ENCODE results near the gene PLEKHA4. TPM values are rescaled to one million over a fixed set of nuclear protein-coding genes. Genes with fewer than 3 reads are reported as not detected.

Gene PLEKHA4
- total and polyA plus RNA-seq, 9 of the 15 experiments (the other 6 are each of a cell fraction or from before 2014, with no cell fraction given): 0.07 to 30.8 (median 11.4) TPM

DNA sequence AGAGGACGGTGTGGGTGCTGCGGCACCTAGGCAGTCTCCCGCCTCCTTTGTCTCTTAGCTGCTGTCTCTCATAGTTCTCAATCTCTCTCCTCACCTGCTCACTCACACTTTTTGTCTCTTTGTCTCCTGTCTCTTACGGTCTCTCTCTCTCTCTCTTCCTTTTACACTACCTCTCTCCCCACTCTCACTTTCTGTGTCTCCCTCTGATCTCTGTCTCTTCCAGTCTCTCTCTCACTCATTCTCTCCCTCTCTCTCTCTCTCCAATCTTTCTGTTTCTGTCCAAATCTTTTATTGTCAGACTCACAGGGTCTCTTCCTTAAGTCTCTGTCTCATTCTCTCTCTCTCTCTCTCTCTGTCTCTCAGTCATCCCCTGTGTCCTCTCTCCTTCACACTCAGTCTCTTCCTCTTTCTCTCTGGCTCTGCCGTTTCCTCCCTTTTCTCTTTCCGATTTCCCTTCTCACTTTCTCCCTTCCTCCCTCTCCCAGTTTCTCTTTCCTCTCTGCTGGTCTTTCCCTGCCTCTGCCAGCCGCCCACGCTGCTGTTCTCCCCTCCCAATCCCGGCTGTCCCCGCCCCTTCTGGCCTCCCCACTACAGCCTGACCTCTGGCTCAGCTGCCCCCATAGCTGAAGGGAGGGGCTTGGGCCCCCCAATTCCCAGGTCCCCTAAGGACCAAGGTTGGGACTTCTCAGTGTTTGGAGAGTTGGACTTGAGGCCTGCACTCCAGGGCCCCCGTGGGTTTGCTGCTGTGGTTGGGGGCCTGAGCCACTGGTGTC, at the start of gene PLEKHA4 (continued):
- TF ChIP-seq BCL6 (CRISPR knock-in tag; IDR thresholded peaks at IDR 0.05): no peak
- no peak for TF ChIP-seq ZNF143 (CRISPR knock-in tag; IDR thresholded peaks at IDR 0.05)
- no peak for TF ChIP-seq KAT7 (CRISPR knock-in tag; IDR thresholded peaks at IDR 0.05; ENCODE audit: borderline replicate concordance)
- peak; percentile 66 for TF ChIP-seq ZFX (CRISPR knock-in tag; IDR thresholded peaks at IDR 0.05)
- TF ChIP-seq CEBPG (CRISPR knock-in tag; IDR thresholded peaks at IDR 0.05): no peak
- no peak for TF ChIP-seq CEBPG (tag; conservative IDR thresholded peaks at IDR 0.05 in 1 of 2, IDR thresholded peaks at IDR 0.05 in 1 of 2)
- peak; percentile 30 to 61; a peak in 1 of 4 replicates for TF ChIP-seq ARNT (IDR thresholded peaks at IDR 0.05)
- peak; percentile 68; the same call in 1 of the 2 replicates for TF ChIP-seq NFATC3 (IDR thresholded peaks at IDR 0.05)
- no peak for TF ChIP-seq RAD21 (CRISPR knock-in tag; conservative IDR thresholded peaks at IDR 0.05 in 1 of 2, IDR thresholded peaks at IDR 0.05 in 1 of 2)
- TF ChIP-seq HDAC2 (IDR thresholded peaks at IDR 0.05): no peak; the same call in none of the 2 replicates
- TF ChIP-seq TAF7 (tag; IDR thresholded peaks at IDR 0.05): no peak; the same call in 1 of the 2 replicates
- TF ChIP-seq ZNF445 (CRISPR knock-in tag; IDR thresholded peaks at IDR 0.05; ENCODE audit: low read depth): no peak
- no peak for TF ChIP-seq ZNF586 (CRISPR knock-in tag; conservative IDR thresholded peaks at IDR 0.05)
- TF ChIP-seq NFRKB (IDR thresholded peaks at IDR 0.05; ENCODE audit: low read depth): peak; percentile 79
- TF ChIP-seq BRD9 (IDR thresholded peaks at IDR 0.05; ENCODE audit: low read depth, partially characterized antibody): peak; percentile 90
- peak; percentile 36; the same call in 1 of the 2 replicates for TF ChIP-seq NR2C1 (IDR thresholded peaks at IDR 0.05)
- no peak for TF ChIP-seq NR2C1 (tag; IDR thresholded peaks at IDR 0.05)
- TF ChIP-seq MIER1 (IDR thresholded peaks at IDR 0.05; ENCODE audit: low read depth): peak; percentile 67; the same call in 1 of the 2 replicates
- TF ChIP-seq, protein P1, sequence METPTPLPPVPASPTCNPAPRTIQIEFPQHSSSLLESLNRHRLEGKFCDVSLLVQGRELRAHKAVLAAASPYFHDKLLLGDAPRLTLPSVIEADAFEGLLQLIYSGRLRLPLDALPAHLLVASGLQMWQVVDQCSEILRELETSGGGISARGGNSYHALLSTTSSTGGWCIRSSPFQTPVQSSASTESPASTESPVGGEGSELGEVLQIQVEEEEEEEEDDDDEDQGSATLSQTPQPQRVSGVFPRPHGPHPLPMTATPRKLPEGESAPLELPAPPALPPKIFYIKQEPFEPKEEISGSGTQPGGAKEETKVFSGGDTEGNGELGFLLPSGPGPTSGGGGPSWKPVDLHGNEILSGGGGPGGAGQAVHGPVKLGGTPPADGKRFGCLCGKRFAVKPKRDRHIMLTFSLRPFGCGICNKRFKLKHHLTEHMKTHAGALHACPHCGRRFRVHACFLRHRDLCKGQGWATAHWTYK (CRISPR knock-in tag; IDR thresholded peaks at IDR 0.05): no peak
- no peak for TF ChIP-seq ZNF12 (CRISPR knock-in tag; IDR thresholded peaks at IDR 0.05)
- peak; percentile 78; the same call in 1 of the 2 replicates for TF ChIP-seq SMARCA5 (IDR thresholded peaks at IDR 0.05)
- TF ChIP-seq PHF8 (IDR thresholded peaks at IDR 0.05; ENCODE audit: borderline replicate concordance, low read length): peak; percentile 23; the same call in 1 of the 2 replicates
- TF ChIP-seq ARID1B (IDR thresholded peaks at IDR 0.05): peak; percentile 68
- no peak for TF ChIP-seq ZC3H4 (CRISPR knock-in tag; IDR thresholded peaks at IDR 0.05; ENCODE audit: borderline replicate concordance)
- no peak for TF ChIP-seq STAG1 (CRISPR knock-in tag; IDR thresholded peaks at IDR 0.05; ENCODE audit: borderline replicate concordance)
- TF ChIP-seq CAMTA2 (CRISPR knock-in tag; conservative IDR thresholded peaks at IDR 0.05): no peak
- TF ChIP-seq, protein P2, sequence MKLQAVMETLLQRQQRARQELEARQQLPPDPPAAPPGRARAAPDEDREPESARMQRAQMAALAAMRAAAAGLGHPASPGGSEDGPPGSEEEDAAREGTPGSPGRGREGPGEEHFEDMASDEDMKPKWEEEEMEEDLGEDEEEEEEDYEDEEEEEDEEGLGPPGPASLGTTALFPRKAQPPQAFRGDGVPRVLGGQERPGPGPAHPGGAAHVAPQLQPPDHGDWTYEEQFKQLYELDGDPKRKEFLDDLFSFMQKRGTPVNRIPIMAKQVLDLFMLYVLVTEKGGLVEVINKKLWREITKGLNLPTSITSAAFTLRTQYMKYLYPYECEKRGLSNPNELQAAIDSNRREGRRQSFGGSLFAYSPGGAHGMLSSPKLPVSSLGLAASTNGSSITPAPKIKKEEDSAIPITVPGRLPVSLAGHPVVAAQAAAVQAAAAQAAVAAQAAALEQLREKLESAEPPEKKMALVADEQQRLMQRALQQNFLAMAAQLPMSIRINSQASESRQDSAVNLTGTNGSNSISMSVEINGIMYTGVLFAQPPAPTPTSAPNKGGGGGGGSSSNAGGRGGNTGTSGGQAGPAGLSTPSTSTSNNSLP (IDR thresholded peaks at IDR 0.05; ENCODE audit: borderline replicate concordance, low read depth, low read length): no peak
- no peak for TF ChIP-seq KAT8 (IDR thresholded peaks at IDR 0.05; ENCODE audit: low read depth)
- TF ChIP-seq SMARCB1 (IDR thresholded peaks at IDR 0.05; ENCODE audit: insufficient read length, low read depth): no peak
